HL-60 (cell line): ENCODE results near the gene GANAB.

ENCODE experiments used
- DNase-seq, 2 experiments: peaks; one replicate each; pipeline ENCODE4 v3.0.0-alpha.2; 2010 to 2020; ENCODE audit warnings: low read depth in 1 of 2, low spot score in 1 of 2
- H3K27ac ChIP-seq: fragments of 250-450 bp; sonication (Bioruptor Pico); replicated peaks from 2 replicates; pipeline ENCODE4 v1.5.1; 2020; ENCODE audit warnings: mild to moderate bottlenecking, moderate library complexity
- H3K27me3 ChIP-seq: fragments of 250-450 bp; sonication (Bioruptor Pico); 2 replicates; pipeline ENCODE4 v1.5.1; 2021; ENCODE audit warnings: mild to moderate bottlenecking, moderate library complexity; ENCODE audit not compliant: insufficient read depth, poor library complexity, severe bottlenecking
- H3K4me3 ChIP-seq: replicated peaks from 2 replicates; pipeline ENCODE4 v1.5.1; 2011; ENCODE audit warnings: mild to moderate bottlenecking, control low read depth, low read length; ENCODE audit not compliant: insufficient read depth
- CTCF ChIP-seq: IDR thresholded peaks from one replicate; pipeline ENCODE4 v1.5.1; 2011; ENCODE audit warnings: low read length, control low read depth, inconsistent platforms; ENCODE audit not compliant: insufficient read depth
- GABPA ChIP-seq: IDR thresholded peaks from 2 replicates; pipeline ENCODE4 v1.6.1; 2012; ENCODE audit warnings: low read depth
- POLR2AphosphoS5 ChIP-seq: IDR thresholded peaks from 2 replicates; pipeline ENCODE4 v1.6.1; 2012; ENCODE audit warnings: low read depth
- REST ChIP-seq: IDR thresholded peaks from 2 replicates; pipeline ENCODE4 v1.6.1; 2012; ENCODE audit warnings: low read depth; ENCODE audit not compliant: insufficient replicate concordance
- SPI1 ChIP-seq: IDR thresholded peaks from 2 replicates; pipeline ENCODE4 v1.6.1; 2012; ENCODE audit warnings: low read depth, mild to moderate bottlenecking, borderline replicate concordance

The GANAB gene

GRCh38 chr11:62605467-62605866 lies 40.9 kb downstream of the GANAB start:
- TF ChIP-seq GABPA = no peak
- TF ChIP-seq REST = no peak
- TF ChIP-seq POLR2AphosphoS5 = no peak
- TF ChIP-seq SPI1 = no peak
- TF ChIP-seq CTCF = no peak
- no peak overlapping the region for H3K4me3 ChIP-seq
- H3K27me3 ChIP-seq = no peaks in the 10 kb centered on the region
- DNase-seq = no peak
- H3K27ac ChIP-seq = no peak overlapping the region

- no peak overlapping the region for H3K27ac ChIP-seq
- TF ChIP-seq SPI1 = no peak
- no peak for TF ChIP-seq REST
- no peak for TF ChIP-seq CTCF
- DNase-seq = no peak
These were observed 41.8 kb downstream of the GANAB start for GRCh38 chr11:62604460-62605120.

GRCh38 chr11:62603776-62604299 lies 42.6 kb downstream of the GANAB start:
- no peak for DNase-seq
- Histone ChIP-seq H3K4me3 (no peak overlapping the region), H3K27me3 (no peaks in the 10 kb centered on the region), H3K27ac (no peak overlapping the region)
- TF ChIP-seq GABPA = no peak
- no peak for TF ChIP-seq CTCF
- TF ChIP-seq POLR2AphosphoS5 = no peak
- no peak for TF ChIP-seq REST
- no peak for TF ChIP-seq SPI1

More at GRCh38 chr11:62604460-62605120, 41.8 kb downstream of the GANAB start:
- Histone ChIP-seq H3K4me3 (no peak overlapping the region), H3K27me3 (no peaks in the 10 kb centered on the region)
